ENCODE data around the gene PPP2R1A. TPM values are rescaled to one million over a fixed set of nuclear protein-coding genes. Genes with fewer than 3 reads are reported as not detected.
A peak's percentile ranks its signal among the peaks of the same experiment; 100 is the strongest.

Gene PPP2R1A
- total RNA-seq, 1 donor, result 151 TPM

DNA sequence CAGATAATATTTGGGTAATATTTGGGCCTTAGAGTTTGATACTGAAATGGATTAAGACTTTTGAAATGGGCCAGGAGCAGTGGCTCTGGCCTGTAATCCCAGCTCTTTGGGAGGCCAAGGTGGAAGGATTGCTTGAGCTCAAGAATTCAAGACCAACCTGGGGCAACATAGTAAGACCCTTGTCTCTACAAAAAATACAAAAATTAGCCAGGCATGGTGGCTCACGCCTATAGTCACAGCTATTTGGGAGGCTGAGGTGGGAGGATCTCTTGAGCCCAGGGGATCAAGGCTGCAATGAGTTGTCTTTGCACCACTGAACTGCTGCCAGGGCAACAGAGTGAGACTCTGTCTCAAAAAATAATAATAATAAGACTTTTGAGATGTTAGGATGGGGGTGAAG, 17.5 kb upstream of the PPP2R1A start:
- no peak overlapping the region for H3K4me2 ChIP-seq (ENCODE audit: insufficient read depth, low read length)
- no peak for TF ChIP-seq CTCF (IDR thresholded peaks at IDR 0.05; ENCODE audit: extremely low read depth, low read depth, low read length)
- H3K4me1 ChIP-seq (ENCODE audit: insufficient read depth, low read length), result peaks cover 8% of the 10 kb centered on the region
- no peak overlapping the region for H3K27ac ChIP-seq (ENCODE audit: low read depth, low read length)
- no peaks in the 10 kb centered on the region for H3K27me3 ChIP-seq (ENCODE audit: insufficient read depth, low read length)
- peak overlapping the region; percentile 91 for H2AFZ ChIP-seq (ENCODE audit: low read length)
- peaks cover 9% of the 10 kb centered on the region for H3K79me2 ChIP-seq (ENCODE audit: insufficient read depth, low read length)
- H3K9me3 ChIP-seq (ENCODE audit: low read depth, low read length), result no peaks in the 10 kb centered on the region
- H3K4me3 ChIP-seq (ENCODE audit: insufficient read depth, low read length), result no peak overlapping the region
- no peak for DNase-seq (ENCODE audit: insufficient read length, low spot score, missing footprints)
- H3K36me3 ChIP-seq (ENCODE audit: insufficient read depth, low read length), result peaks cover 8% of the 10 kb centered on the region
- H4K20me1 ChIP-seq (ENCODE audit: insufficient read depth, low read length), result no peaks in the 10 kb centered on the region

GRCh38 chr19:52176574-52176973, 13.3 kb upstream of the PPP2R1A start:
- H3K36me3 ChIP-seq (ENCODE audit: insufficient read depth, low read length), result no peaks in the 10 kb centered on the region
- H3K4me2 ChIP-seq (ENCODE audit: insufficient read depth, low read length), result no peak overlapping the region
- H4K20me1 ChIP-seq (ENCODE audit: insufficient read depth, low read length), result no peaks in the 10 kb centered on the region
- no peaks in the 10 kb centered on the region for H3K9me3 ChIP-seq (ENCODE audit: low read depth, low read length)
- H3K4me1 ChIP-seq (ENCODE audit: insufficient read depth, low read length), result peaks cover 3% of the 10 kb centered on the region
- no peak overlapping the region for H3K4me3 ChIP-seq (ENCODE audit: insufficient read depth, low read length)
- no peak for DNase-seq (ENCODE audit: insufficient read length, low spot score, missing footprints)
- no peak overlapping the region for H2AFZ ChIP-seq (ENCODE audit: low read length)
- TF ChIP-seq CTCF (IDR thresholded peaks at IDR 0.05; ENCODE audit: extremely low read depth, low read depth, low read length), result no peak
- no peaks in the 10 kb centered on the region for H3K27me3 ChIP-seq (ENCODE audit: insufficient read depth, low read length)
- no peaks in the 10 kb centered on the region for H3K79me2 ChIP-seq (ENCODE audit: insufficient read depth, low read length)
- no peak overlapping the region for H3K27ac ChIP-seq (ENCODE audit: low read depth, low read length)

DNA sequence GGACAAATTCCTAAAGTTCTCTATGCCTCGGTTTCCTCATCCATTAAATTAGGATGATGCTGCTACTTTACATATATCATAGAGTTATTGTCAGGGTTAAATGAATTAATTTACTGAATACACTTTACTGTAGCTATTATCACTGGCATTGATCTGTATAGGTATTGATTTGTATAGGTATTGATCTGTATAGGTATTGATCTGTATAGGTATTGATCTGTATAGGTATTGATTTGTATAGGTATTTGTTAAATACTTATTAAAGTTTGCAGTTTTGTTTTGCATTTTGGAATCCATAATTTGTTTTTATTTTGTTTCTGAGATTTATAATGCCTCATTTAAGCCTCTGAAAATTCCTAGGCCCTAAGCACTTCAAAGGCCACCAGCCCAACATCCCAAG, 2.4 kb upstream of the PPP2R1A start:
- H3K4me2 ChIP-seq (ENCODE audit: insufficient read depth, low read length), result no peak overlapping the region
- H3K4me3 ChIP-seq (ENCODE audit: insufficient read depth, low read length), result no peak overlapping the region
- no peak overlapping the region for H2AFZ ChIP-seq (ENCODE audit: low read length)
- no peak overlapping the region for H3K27ac ChIP-seq (ENCODE audit: low read depth, low read length)
- no peak for DNase-seq (ENCODE audit: insufficient read length, low spot score, missing footprints)
- H3K4me1 ChIP-seq (ENCODE audit: insufficient read depth, low read length), result peaks cover 14% of the 10 kb centered on the region
- peaks cover 23% of the 10 kb centered on the region for H3K79me2 ChIP-seq (ENCODE audit: insufficient read depth, low read length)
- peaks cover 15% of the 10 kb centered on the region for H4K20me1 ChIP-seq (ENCODE audit: insufficient read depth, low read length)
- H3K36me3 ChIP-seq (ENCODE audit: insufficient read depth, low read length), result peaks cover 3% of the 10 kb centered on the region
- H3K27me3 ChIP-seq (ENCODE audit: insufficient read depth, low read length), result no peaks in the 10 kb centered on the region
- no peaks in the 10 kb centered on the region for H3K9me3 ChIP-seq (ENCODE audit: low read depth, low read length)
- TF ChIP-seq CTCF (IDR thresholded peaks at IDR 0.05; ENCODE audit: extremely low read depth, low read depth, low read length), result no peak

DNA sequence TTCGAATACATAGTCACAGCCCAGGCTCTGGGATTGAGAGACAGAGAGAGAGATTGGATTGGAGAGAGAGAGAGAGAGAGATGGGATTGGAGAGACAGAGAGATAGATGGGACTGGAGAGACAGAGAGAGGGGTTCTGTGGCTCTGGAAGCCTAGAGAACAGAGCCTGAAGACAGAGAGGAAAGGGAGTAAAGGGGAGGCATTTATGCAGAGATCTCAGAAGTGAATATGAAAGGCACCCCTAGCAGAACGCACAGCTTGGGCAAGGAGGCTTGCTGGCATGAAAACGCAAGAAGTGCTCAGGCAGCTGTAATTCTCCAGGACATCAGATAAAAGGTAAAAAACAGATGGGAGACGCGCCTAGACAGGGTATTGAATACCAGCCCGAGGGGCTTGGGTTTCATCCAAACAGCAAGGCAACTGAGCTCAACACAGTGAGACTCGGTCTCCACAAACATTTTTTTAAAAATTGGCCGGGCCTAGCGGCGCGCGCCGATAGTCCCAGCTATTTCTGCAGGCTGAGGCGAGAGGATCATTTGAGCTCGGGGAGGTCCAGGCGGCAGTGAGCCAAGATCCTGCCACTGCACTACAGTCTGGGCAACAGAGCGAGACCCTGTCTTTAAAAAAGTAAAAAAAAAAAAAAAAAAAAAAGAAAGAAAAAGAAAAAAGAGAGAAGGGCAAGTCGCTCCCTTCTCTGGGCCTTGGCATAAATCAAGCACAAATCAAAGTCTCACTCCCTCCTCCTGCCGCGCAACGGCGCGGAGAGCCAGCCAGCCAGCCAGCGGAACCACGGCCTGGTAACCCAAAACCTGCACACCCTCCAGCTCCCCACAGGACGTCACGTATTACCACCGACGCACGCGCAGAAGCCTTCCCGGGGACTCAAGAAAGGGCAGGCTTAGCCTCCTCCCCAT, 774 bp upstream of the PPP2R1A start:
- H3K27me3 ChIP-seq (ENCODE audit: insufficient read depth, low read length), result no peaks in the 10 kb centered on the region
- peaks cover 11% of the 10 kb centered on the region for H3K36me3 ChIP-seq (ENCODE audit: insufficient read depth, low read length)
- peak overlapping the region; percentile 58 for H3K4me3 ChIP-seq (ENCODE audit: insufficient read depth, low read length)
- H3K4me1 ChIP-seq (ENCODE audit: insufficient read depth, low read length), result peaks cover 14% of the 10 kb centered on the region
- H3K27ac ChIP-seq (ENCODE audit: low read depth, low read length), result peak overlapping the region; percentile 64
- H2AFZ ChIP-seq (ENCODE audit: low read length), result peak overlapping the region; percentile 61
- H3K9me3 ChIP-seq (ENCODE audit: low read depth, low read length), result no peaks in the 10 kb centered on the region
- no peak for TF ChIP-seq CTCF (IDR thresholded peaks at IDR 0.05; ENCODE audit: extremely low read depth, low read depth, low read length)
- peaks cover 40% of the 10 kb centered on the region for H3K79me2 ChIP-seq (ENCODE audit: insufficient read depth, low read length)
- peak; percentile 98 for DNase-seq (ENCODE audit: insufficient read length, low spot score, missing footprints)
- peaks cover 29% of the 10 kb centered on the region for H4K20me1 ChIP-seq (ENCODE audit: insufficient read depth, low read length)
- peak overlapping the region; percentile 80 for H3K4me2 ChIP-seq (ENCODE audit: insufficient read depth, low read length)

Measured in osteoblast (primary cell).